Raji (cell line): Measurements from ENCODE around the gene SLC39A11.

Experiments used
- POLR2A ChIP-seq: IDR thresholded peaks from 2 replicates; pipeline ENCODE4 v1.6.1; 2011; ENCODE audit warnings: low read depth, low read length, control low read depth; ENCODE audit not compliant: insufficient read depth

The SLC39A11 gene

GRCh38 chr17:72660274-72661115, 432.0 kb downstream of the SLC39A11 start:
- no peak for TF ChIP-seq POLR2A

- TF ChIP-seq POLR2A: no peak
Measured at GRCh38 chr17:72659811-72660210, 432.7 kb downstream of the SLC39A11 start.

- TF ChIP-seq POLR2A: no peak
Measured at GRCh38 chr17:72658675-72659074, 433.8 kb downstream of the SLC39A11 start.

GRCh38 chr17:72657467-72658317, 434.8 kb downstream of the SLC39A11 start:
- TF ChIP-seq POLR2A: no peak

- no peak for TF ChIP-seq POLR2A
Measured at GRCh38 chr17:72656130-72656763, 436.2 kb downstream of the SLC39A11 start.

- no peak for TF ChIP-seq POLR2A
Measured at GRCh38 chr17:72654706-72655105, 437.8 kb downstream of the SLC39A11 start.

GRCh38 chr17:72651988-72652387, 440.5 kb downstream of the SLC39A11 start:
- no peak for TF ChIP-seq POLR2A

- no peak for TF ChIP-seq POLR2A
Measured at GRCh38 chr17:72648702-72649101, 443.8 kb downstream of the SLC39A11 start.

- TF ChIP-seq POLR2A: no peak
Measured at GRCh38 chr17:72646176-72646575, 446.3 kb downstream of the SLC39A11 start.

- TF ChIP-seq POLR2A: no peak
Measured at GRCh38 chr17:72644492-72644891, 448.0 kb downstream of the SLC39A11 start.

GRCh38 chr17:72643575-72644216, 448.8 kb downstream of the SLC39A11 start:
- no peak for TF ChIP-seq POLR2A

- TF ChIP-seq POLR2A: no peak
Measured at GRCh38 chr17:72642720-72643119, 449.8 kb downstream of the SLC39A11 start.

GRCh38 chr17:72640415-72641165, 451.9 kb downstream of the SLC39A11 start:
- no peak for TF ChIP-seq POLR2A

- TF ChIP-seq POLR2A: no peak
Measured at GRCh38 chr17:72639711-72640110, 452.8 kb downstream of the SLC39A11 start.
